GM21528 (cell line): ENCODE results near the gene TLR4.
A peak's percentile ranks its signal among the peaks of the same experiment; 100 is the strongest.

Source experiments
- ATAC-seq: cut with Tn5 transposase; IDR thresholded peaks from one replicate; pipeline ENCODE4 v1.9.1; 2021; ENCODE audit warnings: mild to moderate bottlenecking, moderate library complexity; ENCODE audit not compliant: unreplicated experiment, low FRiP score

The TLR4 gene

DNA sequence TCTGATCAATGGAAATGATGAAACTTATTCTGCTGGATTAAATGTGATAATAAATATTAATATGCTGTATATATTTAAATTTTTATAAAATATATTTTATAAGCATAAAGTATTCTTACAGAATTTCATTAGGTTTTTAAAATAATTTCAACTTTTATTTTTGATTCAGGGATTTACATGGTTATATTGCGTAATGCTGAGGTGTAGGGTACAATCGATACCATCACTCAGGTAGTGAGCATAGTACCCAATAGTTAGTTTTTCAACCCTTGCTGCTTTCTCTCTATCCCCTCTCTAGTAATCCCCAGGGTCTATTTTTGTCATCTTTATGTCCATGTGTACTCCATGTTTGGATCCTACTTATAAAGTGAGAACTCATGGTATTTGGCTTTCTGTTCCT is 5.7 kb downstream of the TLR4 start:
- no peak for ATAC-seq

DNA sequence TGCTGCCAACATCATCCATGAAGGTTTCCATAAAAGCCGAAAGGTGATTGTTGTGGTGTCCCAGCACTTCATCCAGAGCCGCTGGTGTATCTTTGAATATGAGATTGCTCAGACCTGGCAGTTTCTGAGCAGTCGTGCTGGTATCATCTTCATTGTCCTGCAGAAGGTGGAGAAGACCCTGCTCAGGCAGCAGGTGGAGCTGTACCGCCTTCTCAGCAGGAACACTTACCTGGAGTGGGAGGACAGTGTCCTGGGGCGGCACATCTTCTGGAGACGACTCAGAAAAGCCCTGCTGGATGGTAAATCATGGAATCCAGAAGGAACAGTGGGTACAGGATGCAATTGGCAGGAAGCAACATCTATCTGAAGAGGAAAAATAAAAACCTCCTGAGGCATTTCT is 10.1 kb downstream of the TLR4 start:
- ATAC-seq = no peak

DNA sequence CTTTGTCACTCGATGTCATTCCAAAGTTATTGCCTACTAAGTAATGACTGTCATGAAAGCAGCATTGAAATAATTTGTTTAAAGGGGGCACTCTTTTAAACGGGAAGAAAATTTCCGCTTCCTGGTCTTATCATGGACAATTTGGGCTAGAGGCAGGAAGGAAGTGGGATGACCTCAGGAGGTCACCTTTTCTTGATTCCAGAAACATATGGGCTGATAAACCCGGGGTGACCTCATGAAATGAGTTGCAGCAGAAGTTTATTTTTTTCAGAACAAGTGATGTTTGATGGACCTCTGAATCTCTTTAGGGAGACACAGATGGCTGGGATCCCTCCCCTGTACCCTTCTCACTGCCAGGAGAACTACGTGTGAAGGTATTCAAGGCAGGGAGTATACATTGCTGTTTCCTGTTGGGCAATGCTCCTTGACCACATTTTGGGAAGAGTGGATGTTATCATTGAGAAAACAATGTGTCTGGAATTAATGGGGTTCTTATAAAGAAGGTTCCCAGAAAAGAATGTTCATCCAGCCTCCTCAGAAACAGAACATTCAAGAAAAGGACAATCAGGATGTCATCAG is 11.3 kb downstream of the TLR4 start:
- ATAC-seq = no peak

DNA sequence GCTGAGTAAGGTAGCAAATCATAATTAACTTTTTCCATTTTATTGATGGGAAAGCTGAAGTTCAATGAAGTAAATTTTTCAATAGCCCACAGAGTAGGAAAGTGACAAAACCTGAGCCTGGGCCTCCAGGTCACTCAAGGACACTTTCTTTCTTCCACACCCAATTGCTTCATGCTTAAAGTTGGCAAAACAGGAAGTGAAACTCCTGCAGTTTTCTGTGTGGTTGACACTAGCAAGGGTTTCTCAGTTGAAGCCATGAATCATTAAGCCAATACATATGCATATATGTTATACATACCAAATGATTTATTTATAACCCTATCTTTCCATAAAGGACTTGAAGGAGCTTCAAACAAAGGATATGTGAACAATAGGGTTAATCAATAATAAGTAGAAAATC is 13.9 kb downstream of the TLR4 start:
- ATAC-seq = peak; percentile 100

DNA sequence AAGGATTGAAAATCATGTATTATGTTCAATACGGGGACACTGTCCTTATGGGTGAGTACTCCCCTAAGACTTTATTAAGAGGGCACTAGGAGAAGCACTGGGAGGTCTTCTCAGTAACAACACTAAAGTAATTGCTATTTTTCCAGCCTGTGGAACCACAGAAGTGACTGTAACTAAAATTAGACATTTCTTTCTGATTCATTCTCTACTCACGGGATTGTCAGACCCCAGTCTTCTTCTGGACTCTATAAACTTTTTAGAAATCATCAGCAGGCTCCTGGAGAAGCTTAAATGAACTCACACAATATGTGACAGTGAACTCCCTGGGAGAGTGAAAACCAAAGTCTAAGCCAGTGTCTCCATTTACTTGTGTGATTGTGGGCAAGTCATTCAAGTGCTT is 14.5 kb downstream of the TLR4 start:
- ATAC-seq = peak; percentile 14

DNA sequence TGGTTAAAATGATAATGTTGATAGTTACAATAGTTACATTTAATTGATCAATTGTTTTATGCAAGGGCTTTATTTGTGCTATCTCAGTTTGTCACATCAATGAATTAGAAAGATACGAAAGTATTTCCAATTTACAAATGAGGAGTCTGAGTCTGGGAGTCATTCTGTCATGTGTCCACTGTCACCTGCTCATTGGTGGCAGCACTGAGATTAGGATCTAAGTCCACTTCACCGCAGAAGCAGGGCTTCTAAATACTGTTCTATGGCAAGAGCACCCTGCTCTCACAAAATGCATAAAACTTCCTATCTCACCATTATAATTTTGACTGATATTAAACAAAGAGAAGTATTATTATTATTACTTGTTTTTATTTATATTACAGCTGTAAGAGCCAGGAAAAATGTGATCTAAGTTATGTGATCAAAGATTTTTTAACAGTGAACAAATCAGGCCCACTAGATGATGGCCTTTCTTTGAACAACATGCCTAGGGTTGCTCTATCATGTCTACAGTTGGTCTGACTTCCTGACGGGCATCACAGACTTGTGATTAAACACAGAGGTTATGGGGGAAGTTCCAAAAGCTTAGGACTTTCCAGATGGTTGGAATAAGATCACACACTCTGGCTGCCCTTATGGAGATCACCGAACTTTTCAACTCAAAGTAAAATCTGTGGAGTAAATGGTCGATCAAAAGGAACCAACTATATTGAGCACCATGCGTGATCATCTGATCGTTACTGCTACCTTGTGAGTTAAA is 15.1 kb downstream of the TLR4 start:
- ATAC-seq = no peak

DNA sequence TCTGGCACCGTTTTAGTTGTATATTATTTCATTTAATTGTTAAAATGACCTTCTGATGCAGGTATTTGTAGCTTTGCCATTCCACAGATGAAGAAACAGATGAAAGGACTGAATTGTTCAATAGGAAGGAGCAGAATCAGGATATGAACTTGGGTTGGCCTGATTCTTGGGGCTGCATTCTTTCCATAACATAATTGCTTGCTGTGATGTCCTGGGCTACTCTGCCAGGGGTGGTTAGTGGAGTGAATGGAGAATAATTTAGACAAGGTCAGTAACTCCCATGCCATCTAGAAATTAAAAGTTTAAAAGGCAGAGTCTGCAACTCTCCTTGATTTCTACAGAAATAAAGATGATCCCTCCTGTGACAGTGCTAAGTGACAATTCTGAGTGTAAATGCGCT is 15.9 kb downstream of the TLR4 start:
- ATAC-seq = no peak

DNA sequence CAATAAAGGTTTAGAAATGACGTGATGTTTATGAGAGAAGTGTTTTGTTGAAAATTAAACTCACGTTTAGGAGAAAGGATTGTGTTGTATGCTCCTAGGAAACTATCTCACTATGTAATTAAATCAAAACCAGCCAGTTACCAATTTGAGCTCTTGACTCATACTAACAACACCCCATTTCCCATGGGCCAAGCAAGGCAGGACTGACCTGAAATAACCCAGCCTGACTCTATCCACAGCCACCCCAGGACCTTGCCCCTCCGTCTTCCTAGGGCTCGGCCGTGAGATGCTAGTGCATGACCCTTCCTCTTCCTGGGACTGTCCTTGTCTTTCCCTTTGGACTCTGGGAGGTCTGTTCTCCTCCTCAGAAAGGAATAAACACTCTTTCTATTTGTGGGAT is 16.4 kb downstream of the TLR4 start:
- ATAC-seq = no peak

DNA sequence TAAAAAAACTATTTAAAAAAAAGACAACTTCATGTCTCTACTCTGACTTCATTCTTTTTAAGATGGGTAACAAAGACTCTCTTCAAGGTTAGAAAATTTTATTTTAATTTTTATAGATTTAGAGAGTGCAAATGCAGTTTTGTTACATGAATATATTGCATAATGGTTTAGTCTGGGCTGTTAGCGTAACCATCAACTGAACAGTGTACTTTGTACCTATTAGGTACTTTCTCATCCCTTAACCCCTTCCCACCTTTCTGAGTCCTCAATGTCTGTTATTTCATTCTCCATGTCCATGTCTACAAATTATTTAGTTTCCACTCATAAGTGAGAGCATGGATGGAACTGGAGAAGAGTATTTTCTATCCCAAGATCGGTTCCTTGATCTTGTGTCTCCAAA is 16.8 kb downstream of the TLR4 start:
- no peak for ATAC-seq

DNA sequence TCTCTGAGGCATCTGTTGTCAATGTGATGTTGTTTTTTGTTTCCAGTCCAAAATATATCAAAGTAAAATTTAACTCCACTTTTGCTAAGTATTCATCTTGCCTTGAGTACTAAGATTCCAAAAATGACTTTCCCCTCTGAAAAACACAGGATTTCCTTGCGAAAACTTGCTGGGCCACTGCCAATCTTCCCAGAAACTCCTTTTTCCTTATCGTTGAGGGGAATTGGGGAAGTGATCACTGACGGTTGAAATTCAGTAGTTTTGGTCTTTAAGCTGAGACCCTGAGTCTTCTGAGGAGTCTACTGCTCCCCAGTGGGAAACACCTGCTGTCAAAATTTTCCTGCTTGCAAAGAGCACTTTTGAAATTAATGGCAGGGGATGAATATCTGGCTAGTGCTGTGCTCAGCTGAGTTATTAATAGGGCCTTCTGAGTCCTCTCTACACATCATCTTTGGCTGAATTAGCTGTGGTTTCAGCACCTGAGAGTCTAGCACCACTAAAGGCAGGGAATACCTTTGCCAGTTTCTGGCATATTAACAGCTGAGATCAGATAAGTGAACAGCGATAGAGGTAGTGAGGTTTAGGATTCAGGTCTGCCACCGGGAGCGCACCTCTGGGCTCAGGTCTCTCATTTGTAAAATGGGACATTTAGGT is 18.0 kb downstream of the TLR4 start:
- ATAC-seq = no peak

DNA sequence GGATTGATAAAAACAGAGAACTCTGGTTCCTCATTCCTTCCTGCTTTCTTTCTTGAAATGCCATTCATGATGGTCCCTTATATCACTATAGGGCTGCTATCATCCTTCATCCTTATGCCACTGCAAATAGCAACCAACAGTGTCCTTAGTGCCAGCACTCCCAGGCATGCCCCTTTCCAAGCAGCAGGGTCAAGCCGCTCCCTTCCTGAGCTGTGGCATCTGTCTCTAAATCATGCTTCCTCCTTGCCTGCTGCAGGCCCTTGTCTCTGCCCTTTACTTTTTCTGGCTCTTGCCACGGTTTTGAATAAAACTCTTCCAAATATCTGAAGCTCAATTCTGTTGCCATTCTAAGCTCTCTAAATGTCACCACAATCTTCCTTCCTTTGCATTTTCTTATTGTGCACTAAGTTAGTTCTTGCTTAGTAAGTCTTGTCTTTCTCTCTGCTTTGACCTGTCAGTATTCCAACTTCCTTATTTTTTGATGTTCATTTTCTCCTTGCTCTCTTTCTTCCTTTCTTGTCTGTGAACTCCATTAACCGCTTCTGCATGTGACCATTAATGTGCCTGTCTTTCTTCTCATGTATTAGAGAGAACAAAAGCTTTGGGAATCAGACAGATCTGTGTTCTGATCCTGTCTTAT is 19.9 kb downstream of the TLR4 start:
- ATAC-seq = no peak

DNA sequence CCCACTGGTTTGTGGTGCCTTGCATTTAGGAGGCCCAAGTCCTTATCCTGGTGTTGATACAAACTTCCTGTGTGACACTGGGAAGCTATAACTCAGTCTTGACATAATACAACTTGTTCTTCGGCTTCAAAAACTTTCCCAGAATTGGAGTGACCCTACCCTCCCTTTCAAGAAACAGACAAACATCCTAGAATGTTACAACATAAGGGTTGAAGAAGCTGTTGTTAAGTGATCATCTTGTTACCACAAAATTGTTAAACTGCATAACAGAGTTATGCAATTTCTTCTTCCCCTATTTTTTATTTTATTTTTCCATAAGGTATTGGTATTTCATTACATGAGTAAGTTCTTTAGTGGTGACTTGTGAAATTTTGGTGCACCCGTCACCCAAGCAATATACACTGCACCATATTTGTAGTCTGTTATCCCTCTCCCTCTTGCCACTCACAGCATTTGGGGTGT is 21.3 kb downstream of the TLR4 start:
- no peak for ATAC-seq

DNA sequence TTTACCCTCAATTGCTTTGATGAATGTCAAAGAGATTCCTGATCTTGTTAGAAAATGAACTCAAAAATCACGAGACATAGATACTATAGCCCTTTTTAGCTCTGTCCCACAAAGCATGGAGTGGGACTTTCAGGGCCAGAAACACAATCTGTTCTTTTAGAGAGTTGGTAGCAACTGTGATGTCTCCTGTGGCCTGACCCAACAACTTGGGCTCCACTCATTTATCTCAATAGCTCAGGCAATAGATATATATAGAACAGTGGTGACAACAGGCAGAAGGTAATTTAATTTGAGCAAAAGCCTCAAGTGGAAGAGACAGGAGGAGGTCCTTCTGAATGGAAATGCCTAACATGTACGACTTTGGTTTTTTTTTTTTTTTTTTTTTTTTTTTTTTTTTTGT is 25.2 kb downstream of the TLR4 start:
- ATAC-seq = no peak

DNA sequence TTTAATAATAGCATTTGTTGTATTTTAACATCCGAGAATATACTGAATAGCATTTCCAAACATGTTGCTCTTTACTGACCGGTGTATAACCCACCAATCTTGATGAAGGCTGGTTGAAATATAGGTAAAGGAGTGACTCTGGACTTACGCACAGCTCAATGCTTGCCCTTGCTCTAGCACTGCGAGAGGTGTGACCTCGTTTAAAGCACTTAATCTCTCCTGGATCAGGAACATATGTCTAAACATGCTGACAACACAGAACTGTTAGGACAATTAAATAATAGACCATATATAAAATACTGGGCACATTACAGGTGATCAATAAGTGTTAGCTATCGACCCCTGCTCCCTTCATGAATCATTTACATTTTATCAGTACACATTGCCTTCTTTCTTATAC is 28.3 kb downstream of the TLR4 start:
- ATAC-seq = no peak

DNA sequence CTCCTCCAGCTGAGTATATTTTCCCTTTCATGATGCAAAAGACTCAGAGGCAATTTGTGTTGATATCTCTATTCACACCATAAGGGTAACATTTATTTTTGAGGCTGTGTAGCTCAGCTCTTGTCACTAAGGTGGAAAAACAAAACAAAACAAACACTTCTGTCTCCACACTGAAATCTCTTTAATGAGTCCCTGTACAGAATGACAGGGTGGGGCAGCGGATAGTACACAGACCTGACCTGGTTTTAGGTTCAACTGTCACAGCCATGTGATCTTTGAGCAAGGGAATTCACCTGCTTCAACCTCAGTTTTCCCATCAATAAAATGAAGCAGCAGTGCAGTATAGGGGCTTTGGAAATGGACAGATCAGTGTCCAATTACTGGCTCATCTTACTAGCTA is 29.3 kb downstream of the TLR4 start:
- ATAC-seq = no peak

DNA sequence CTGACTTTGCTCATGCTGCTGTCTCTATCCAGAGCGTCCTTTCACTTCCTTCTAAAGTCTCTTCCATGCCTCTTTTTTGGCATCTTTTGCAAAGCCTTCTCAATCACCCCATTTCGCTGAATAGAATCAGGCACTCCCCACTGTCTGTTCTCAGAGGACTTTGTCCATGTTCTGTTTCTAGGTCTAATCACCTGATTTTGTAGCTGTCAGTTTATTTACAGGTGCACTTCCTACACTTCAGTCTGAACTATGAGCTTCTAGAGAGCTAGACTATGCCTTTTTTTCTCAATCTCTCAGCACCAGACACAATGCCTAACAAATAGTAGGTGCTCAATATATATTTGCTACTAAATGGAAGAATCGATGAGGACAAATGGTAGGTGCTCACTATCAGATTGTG is 29.9 kb downstream of the TLR4 start:
- ATAC-seq = no peak

DNA sequence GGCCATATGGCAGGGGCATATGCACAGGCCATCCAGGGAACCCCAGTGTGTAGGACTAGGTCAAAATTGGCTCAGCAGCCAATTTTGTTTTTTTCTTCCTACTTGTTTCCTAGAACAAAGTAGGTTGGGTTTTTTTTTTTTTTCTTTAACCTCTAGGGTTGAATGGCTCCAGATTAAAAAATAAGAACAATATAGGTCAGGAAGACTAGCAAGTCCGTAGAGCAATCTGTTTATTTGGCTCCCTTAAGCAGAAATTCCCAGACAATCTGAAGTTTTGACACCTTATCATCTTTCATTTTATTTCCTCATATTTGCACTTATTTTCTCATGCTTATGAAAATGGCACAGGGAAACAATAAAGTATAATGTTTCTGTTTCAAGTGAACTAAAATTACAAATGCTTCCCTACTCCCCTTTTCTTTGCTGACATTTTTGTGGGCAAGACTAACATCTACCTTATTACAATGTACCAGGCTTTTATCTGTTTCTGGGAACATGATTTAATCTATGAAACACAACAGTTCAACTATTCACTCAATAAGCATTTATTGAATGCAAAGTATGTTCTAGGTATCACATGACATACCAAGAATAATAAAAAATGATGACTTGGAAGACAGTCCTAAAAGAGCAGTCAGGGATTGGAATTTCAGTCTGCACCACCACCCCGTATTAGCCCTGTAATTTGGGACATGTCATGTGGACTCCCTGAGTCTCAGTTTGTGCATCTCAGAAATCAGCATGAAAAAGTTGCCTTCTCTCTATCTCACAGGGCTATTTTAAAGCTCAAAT is 30.5 kb downstream of the TLR4 start:
- no peak for ATAC-seq

DNA sequence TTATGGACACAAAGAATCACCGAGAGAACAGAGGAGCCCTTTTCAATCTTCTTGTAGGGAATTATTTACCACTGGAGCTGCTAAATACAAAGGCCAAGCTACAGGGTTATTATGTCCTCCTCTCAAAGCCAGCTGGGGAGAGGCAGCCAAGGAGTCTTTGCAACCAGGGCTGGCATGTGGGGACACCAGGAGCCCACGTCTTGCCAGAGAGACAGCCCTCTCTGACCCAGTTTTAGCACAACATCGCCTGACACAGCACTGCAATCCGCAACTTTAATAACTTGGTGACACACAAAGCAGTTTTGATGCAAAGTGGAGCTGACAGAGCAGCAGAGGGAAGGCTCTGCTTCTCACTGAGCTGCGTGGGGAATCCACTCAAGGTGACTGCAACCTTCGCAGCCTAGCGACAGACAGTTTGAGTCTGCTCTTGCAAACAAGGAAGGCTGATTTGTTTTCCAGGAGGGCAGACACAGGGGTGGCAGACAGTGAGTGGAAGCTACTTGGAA is 33.6 kb downstream of the TLR4 start:
- no peak for ATAC-seq

DNA sequence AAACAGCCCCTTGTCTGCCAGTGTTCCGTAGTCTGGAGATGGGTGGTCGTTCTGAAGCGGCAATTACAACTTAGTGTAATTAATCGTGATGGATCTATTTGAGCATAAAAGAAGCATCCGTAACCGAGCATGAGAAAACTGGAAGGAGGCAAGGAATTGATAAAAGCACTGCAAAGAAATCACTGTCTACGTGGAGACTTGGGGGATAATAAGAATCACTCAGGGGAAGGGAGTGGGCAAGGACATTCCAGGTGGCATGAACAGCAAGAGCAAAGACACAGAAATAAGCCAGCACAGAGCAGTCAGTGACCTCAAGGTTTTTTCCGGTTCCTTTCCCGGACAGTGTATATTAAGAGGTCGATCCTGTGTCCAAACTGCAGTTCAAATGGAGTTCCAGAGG is 35.0 kb downstream of the TLR4 start:
- no peak for ATAC-seq

DNA sequence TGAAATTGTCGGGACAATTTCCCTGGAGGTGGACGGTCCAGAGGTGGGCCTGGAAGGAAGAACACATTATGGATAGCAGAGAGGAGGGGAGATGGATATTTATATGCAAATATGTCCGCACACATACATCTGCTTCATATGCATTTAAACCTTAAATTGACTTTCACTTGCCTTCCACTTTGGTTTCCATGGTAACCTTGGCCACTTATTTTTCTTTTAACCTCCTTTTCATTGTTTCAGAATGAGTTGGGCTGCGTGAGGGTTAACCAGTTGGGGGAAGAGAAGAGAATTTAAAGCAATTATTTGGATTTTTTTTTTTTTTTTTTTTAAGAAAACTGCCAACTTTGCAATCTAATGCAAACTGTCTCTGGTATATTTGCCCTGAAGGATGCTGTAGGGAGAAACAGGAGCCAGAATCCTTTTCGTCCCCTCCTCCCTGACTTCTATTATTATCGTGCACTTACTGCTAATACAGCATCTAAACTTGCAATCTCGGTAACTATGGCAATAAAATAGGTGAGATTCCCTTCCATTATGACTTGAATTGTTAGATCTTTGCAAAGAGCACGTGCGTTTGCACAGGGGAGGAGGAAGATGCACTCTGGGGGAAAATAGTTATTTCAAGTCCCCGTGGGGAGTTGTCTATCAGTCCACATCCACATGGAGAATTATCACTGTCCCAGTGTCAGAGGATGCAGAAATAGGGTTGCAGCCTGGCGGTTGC is 35.6 kb downstream of the TLR4 start:
- no peak for ATAC-seq
